ENCODE results near the gene TMEM168. TPM values are rescaled to one million over a fixed set of nuclear protein-coding genes. Genes with fewer than 3 reads are reported as not detected.
"Not testable (repeated sequence)": the region's sequence is repeated elsewhere in the genome, so short reads cannot be mapped to it uniquely, and the experiment has no call there.

The TMEM168 gene
- total and polyA plus RNA-seq, 2 donors = 14.6 to 15.7 TPM

DNA sequence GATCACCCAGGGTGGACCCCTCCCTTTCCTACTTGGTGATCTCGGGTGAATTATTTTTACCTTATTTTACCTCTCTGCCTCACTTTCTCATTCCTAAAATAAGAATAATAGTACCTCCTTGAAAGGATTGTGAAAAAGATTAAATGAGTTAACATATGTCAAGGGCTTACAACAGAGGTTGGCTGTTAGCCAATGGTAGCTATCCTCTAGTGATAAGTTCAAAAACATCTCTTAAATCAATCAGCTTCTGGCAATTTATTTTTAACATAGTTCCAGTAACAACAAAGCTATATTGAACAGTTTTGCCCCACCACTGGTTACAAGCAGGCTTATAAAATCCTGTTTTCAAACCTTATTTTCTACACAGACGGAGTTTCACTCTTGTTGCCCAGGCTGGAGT lies 45.4 kb downstream of the TMEM168 start:
- H3K27me3 ChIP-seq (ENCODE audit: control insufficient read depth in 2 of 2, insufficient read depth in 1 of 2, low read length in 1 of 2) = no peaks in the 10 kb centered on the region
- no peaks in the 10 kb centered on the region for H3K36me3 ChIP-seq (ENCODE audit: control insufficient read depth in 2 of 2, insufficient read depth in 2 of 2, low read length in 1 of 2)
- peaks cover 0 to 2% of the 10 kb centered on the region in 2 donors for H3K4me1 ChIP-seq (ENCODE audit: control insufficient read depth in 2 of 2, insufficient read depth in 2 of 2, low read length in 2 of 2)
- DNase-seq (ENCODE audit: low read depth in 6 of 9, low spot score in 9 of 9) = no peak
- WGBS = 92% methylated on average over 2 of the region's 2 CpGs
- H3K4me3 ChIP-seq (ENCODE audit: low read length in 2 of 2) = no peak overlapping the region
- H3K27ac ChIP-seq (ENCODE audit: low read depth in 1 of 2, low read length in 1 of 2) = no peak overlapping the region
- H3K9me3 ChIP-seq (ENCODE audit: control insufficient read depth in 2 of 2, insufficient read depth in 1 of 2, low read length in 1 of 2) = peaks cover 0 to 2% of the 10 kb centered on the region in 2 donors

DNA sequence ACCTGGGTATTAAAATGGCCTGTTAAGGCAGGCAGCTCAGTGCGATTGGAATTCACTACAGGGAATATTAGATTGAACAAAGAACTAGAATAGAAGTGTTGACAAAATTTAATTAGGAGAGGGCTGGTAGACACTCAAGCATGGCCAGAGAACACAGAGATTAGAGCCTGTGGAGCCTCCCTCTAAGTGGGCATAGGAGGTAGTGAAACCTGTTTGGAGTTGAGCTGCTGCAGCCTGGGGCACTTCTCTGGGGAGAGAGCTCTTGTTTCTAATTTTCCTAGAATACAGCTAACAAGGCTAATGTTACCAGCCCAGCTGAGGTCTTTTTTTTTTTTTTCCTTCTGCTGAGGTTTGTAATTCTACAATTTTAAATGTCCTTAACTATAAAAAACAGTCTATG lies 46.4 kb downstream of the TMEM168 start:
- 96% methylated on average over 1 of the region's 1 CpG for WGBS
- H3K9me3 ChIP-seq (ENCODE audit: control insufficient read depth in 2 of 2, insufficient read depth in 1 of 2, low read length in 1 of 2) = peaks cover 0 to 9% of the 10 kb centered on the region in 2 donors
- no peak overlapping the region for H3K4me3 ChIP-seq (ENCODE audit: low read length in 2 of 2)
- no peaks in the 10 kb centered on the region for H3K4me1 ChIP-seq (ENCODE audit: control insufficient read depth in 2 of 2, insufficient read depth in 2 of 2, low read length in 2 of 2)
- no peak for DNase-seq (ENCODE audit: low read depth in 6 of 9, low spot score in 9 of 9)
- H3K27me3 ChIP-seq (ENCODE audit: control insufficient read depth in 2 of 2, insufficient read depth in 1 of 2, low read length in 1 of 2) = no peaks in the 10 kb centered on the region
- no peak overlapping the region for H3K27ac ChIP-seq (ENCODE audit: low read depth in 1 of 2, low read length in 1 of 2)
- H3K36me3 ChIP-seq (ENCODE audit: control insufficient read depth in 2 of 2, insufficient read depth in 2 of 2, low read length in 1 of 2) = no peaks in the 10 kb centered on the region

DNA sequence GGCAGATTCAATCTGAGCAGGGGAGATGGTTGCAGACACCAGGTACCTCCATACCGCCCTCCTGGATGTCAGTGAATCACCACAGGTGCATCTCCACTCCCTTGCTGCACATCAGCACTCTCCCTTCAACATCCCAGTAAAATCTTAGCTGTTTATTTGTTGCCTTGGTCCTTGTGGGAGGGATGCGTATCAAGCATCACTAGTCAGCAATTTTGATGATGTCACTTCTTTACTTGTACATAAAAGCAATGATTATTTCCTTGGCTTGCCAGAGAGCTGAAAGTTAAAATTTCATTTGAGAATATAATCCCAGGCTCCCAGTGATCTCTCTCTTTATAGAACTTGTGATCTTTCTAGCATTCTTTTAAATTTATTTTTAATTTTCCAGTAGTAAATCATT lies 49.5 kb downstream of the TMEM168 start:
- H3K4me1 ChIP-seq (ENCODE audit: control insufficient read depth in 2 of 2, insufficient read depth in 2 of 2, low read length in 2 of 2) = no peaks in the 10 kb centered on the region
- H3K36me3 ChIP-seq (ENCODE audit: control insufficient read depth in 2 of 2, insufficient read depth in 2 of 2, low read length in 1 of 2) = no peaks in the 10 kb centered on the region
- H3K4me3 ChIP-seq (ENCODE audit: low read length in 2 of 2) = no peak overlapping the region
- H3K27ac ChIP-seq (ENCODE audit: low read depth in 1 of 2, low read length in 1 of 2) = no peak overlapping the region
- peaks cover 0 to 13% of the 10 kb centered on the region in 2 donors for H3K9me3 ChIP-seq (ENCODE audit: control insufficient read depth in 2 of 2, insufficient read depth in 1 of 2, low read length in 1 of 2)
- no peaks in the 10 kb centered on the region for H3K27me3 ChIP-seq (ENCODE audit: control insufficient read depth in 2 of 2, insufficient read depth in 1 of 2, low read length in 1 of 2)
- DNase-seq (ENCODE audit: low read depth in 6 of 9, low spot score in 9 of 9) = no peak
- 94% methylated on average over 2 of the region's 2 CpGs for WGBS

GRCh38 chr7:112739436-112740180 lies 50.6 kb downstream of the TMEM168 start:
- no peaks in the 10 kb centered on the region for H3K27me3 ChIP-seq (ENCODE audit: control insufficient read depth in 2 of 2, insufficient read depth in 1 of 2, low read length in 1 of 2)
- WGBS = 97% methylated on average over 3 of the region's 3 CpGs
- no peaks in the 10 kb centered on the region for H3K36me3 ChIP-seq (ENCODE audit: control insufficient read depth in 2 of 2, insufficient read depth in 2 of 2, low read length in 1 of 2)
- no peak overlapping the region for H3K27ac ChIP-seq (ENCODE audit: low read depth in 1 of 2, low read length in 1 of 2)
- no peak overlapping the region for H3K4me3 ChIP-seq (ENCODE audit: low read length in 2 of 2)
- H3K9me3 ChIP-seq (ENCODE audit: control insufficient read depth in 2 of 2, insufficient read depth in 1 of 2, low read length in 1 of 2) = peaks cover 0 to 13% of the 10 kb centered on the region in 2 donors
- no peaks in the 10 kb centered on the region for H3K4me1 ChIP-seq (ENCODE audit: control insufficient read depth in 2 of 2, insufficient read depth in 2 of 2, low read length in 2 of 2)
- DNase-seq (ENCODE audit: low read depth in 6 of 9, low spot score in 9 of 9) = no peak

DNA sequence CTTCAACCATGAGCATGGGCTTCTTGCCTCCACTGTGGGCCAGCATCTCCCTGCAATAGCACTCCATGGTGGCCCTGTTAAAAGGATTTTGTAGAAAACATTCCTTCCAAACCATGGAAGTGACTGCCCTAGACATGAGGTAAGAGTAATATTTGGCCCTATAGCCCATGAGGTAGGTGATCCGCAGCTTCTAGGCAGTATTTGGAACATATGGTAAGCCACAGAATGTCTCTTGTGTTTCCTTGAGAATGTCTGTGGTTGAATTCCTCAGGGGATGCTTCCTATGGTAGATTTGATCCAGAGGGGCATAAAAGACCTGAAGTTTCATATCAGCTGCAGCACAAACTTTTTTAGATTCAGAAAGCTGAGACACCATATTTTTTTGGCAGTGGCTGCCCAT lies 54.9 kb downstream of the TMEM168 start:
- 100% methylated on average over 1 of the region's 1 CpG for WGBS
- no peak overlapping the region for H3K4me3 ChIP-seq (ENCODE audit: low read length in 2 of 2)
- no peaks in the 10 kb centered on the region for H3K27me3 ChIP-seq (ENCODE audit: control insufficient read depth in 2 of 2, insufficient read depth in 1 of 2, low read length in 1 of 2)
- no peak for DNase-seq (ENCODE audit: low read depth in 6 of 9, low spot score in 9 of 9)
- peaks cover 0 to 13% of the 10 kb centered on the region in 2 donors for H3K9me3 ChIP-seq (ENCODE audit: control insufficient read depth in 2 of 2, insufficient read depth in 1 of 2, low read length in 1 of 2)
- H3K36me3 ChIP-seq (ENCODE audit: control insufficient read depth in 2 of 2, insufficient read depth in 2 of 2, low read length in 1 of 2) = no peaks in the 10 kb centered on the region
- H3K27ac ChIP-seq (ENCODE audit: low read depth in 1 of 2, low read length in 1 of 2) = no peak overlapping the region
- H3K4me1 ChIP-seq (ENCODE audit: control insufficient read depth in 2 of 2, insufficient read depth in 2 of 2, low read length in 2 of 2) = no peaks in the 10 kb centered on the region

GRCh38 chr7:112731324-112731723 lies 58.9 kb downstream of the TMEM168 start:
- not testable (repeated sequence) for H3K4me1 ChIP-seq (ENCODE audit: control insufficient read depth in 2 of 2, insufficient read depth in 2 of 2, low read length in 2 of 2); H3K27me3 ChIP-seq (ENCODE audit: control insufficient read depth in 2 of 2, insufficient read depth in 1 of 2, low read length in 1 of 2); H3K9me3 ChIP-seq (ENCODE audit: control insufficient read depth in 2 of 2, insufficient read depth in 1 of 2, low read length in 1 of 2); H3K4me3 ChIP-seq (ENCODE audit: low read length in 2 of 2); H3K27ac ChIP-seq (ENCODE audit: low read depth in 1 of 2, low read length in 1 of 2); H3K36me3 ChIP-seq (ENCODE audit: control insufficient read depth in 2 of 2, insufficient read depth in 2 of 2, low read length in 1 of 2); DNase-seq (ENCODE audit: low read depth in 6 of 9, low spot score in 9 of 9)
- WGBS = 98% methylated on average over 2 of the region's 2 CpGs

DNA sequence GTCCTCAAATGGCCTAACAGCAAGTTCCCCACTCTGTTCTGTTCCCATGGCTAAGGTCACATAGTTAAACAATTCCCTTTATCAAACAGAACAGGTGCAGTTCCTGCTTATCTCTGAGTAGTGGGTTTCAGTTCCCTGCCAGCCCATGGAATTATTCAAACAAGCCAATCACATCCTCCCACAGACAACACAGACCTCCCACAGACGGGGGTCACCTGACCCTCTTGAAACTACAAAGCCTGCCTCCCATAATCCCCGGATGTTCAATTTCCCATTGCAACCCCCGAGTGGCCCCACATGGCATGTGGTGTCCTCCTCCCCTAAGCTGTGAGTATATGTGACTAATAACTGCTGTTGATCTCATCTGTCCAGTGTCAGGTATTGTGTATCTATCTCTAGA lies 64.1 kb downstream of the TMEM168 start:
- Histone ChIP-seq H3K36me3 (ENCODE audit: control insufficient read depth in 2 of 2, insufficient read depth in 2 of 2, low read length in 1 of 2) (no peaks in the 10 kb centered on the region), H3K4me1 (ENCODE audit: control insufficient read depth in 2 of 2, insufficient read depth in 2 of 2, low read length in 2 of 2) (no peaks in the 10 kb centered on the region), H3K9me3 (ENCODE audit: control insufficient read depth in 2 of 2, insufficient read depth in 1 of 2, low read length in 1 of 2) (no peaks in the 10 kb centered on the region), H3K27ac (ENCODE audit: low read depth in 1 of 2, low read length in 1 of 2) (no peak overlapping the region), H3K27me3 (ENCODE audit: control insufficient read depth in 2 of 2, insufficient read depth in 1 of 2, low read length in 1 of 2) (no peaks in the 10 kb centered on the region), H3K4me3 (ENCODE audit: low read length in 2 of 2) (no peak overlapping the region)
- WGBS = 92% methylated on average over 3 of the region's 3 CpGs
- no peak for DNase-seq (ENCODE audit: low read depth in 6 of 9, low spot score in 9 of 9)

GRCh38 chr7:112723416-112723815 lies 66.8 kb downstream of the TMEM168 start:
- Histone ChIP-seq H3K4me1 (ENCODE audit: control insufficient read depth in 2 of 2, insufficient read depth in 2 of 2, low read length in 2 of 2) (no peaks in the 10 kb centered on the region), H3K27me3 (ENCODE audit: control insufficient read depth in 2 of 2, insufficient read depth in 1 of 2, low read length in 1 of 2) (no peaks in the 10 kb centered on the region), H3K27ac (ENCODE audit: low read depth in 1 of 2, low read length in 1 of 2) (no peak overlapping the region), H3K4me3 (ENCODE audit: low read length in 2 of 2) (no peak overlapping the region), H3K36me3 (ENCODE audit: control insufficient read depth in 2 of 2, insufficient read depth in 2 of 2, low read length in 1 of 2) (no peaks in the 10 kb centered on the region), H3K9me3 (ENCODE audit: control insufficient read depth in 2 of 2, insufficient read depth in 1 of 2, low read length in 1 of 2) (no peaks in the 10 kb centered on the region)
- DNase-seq (ENCODE audit: low read depth in 6 of 9, low spot score in 9 of 9) = no peak
- WGBS = 85% methylated on average over 4 of the region's 4 CpGs

DNA sequence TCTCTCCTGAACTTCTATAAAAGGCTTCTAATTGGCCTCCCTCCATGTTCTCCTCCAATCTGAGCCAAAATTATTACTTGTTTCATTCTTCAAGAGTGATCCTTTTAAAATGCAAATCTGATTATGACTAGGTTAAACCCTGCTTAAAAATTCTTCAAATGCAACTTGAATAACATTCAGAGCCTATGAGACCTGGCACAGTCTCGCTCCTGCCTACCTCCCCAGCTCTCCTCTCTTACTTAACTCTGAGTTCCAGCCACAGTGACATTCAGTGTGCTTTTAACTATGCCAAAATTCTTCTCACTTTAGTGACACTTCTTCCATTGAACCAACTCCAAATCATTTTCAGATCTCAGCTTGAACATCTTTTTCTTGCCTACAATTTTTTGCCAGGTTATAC lies 68.8 kb downstream of the TMEM168 start:
- no peaks in the 10 kb centered on the region for H3K9me3 ChIP-seq (ENCODE audit: control insufficient read depth in 2 of 2, insufficient read depth in 1 of 2, low read length in 1 of 2)
- WGBS = 82% methylated on average over 1 of the region's 1 CpG
- H3K4me1 ChIP-seq (ENCODE audit: control insufficient read depth in 2 of 2, insufficient read depth in 2 of 2, low read length in 2 of 2) = no peaks in the 10 kb centered on the region
- no peak for DNase-seq (ENCODE audit: low read depth in 6 of 9, low spot score in 9 of 9)
- no peak overlapping the region for H3K4me3 ChIP-seq (ENCODE audit: low read length in 2 of 2)
- no peaks in the 10 kb centered on the region for H3K36me3 ChIP-seq (ENCODE audit: control insufficient read depth in 2 of 2, insufficient read depth in 2 of 2, low read length in 1 of 2)
- H3K27me3 ChIP-seq (ENCODE audit: control insufficient read depth in 2 of 2, insufficient read depth in 1 of 2, low read length in 1 of 2) = no peaks in the 10 kb centered on the region
- no peak overlapping the region for H3K27ac ChIP-seq (ENCODE audit: low read depth in 1 of 2, low read length in 1 of 2)
